LNCaP clone FGC (cell line): ENCODE measurements around the gene TRA2B.

Experiments
- DNase-seq: peaks from one replicate; pipeline ENCODE4 v3.0.0-alpha.2; 2011; ENCODE audit warnings: low read depth
- H3K4me3 ChIP-seq: 2 replicates; pipeline ENCODE4 v1.5.1; 2011; ENCODE audit warnings: mild to moderate bottlenecking, low read depth, low read length, control low read depth
- CTCF ChIP-seq: IDR thresholded peaks from 2 replicates; pipeline ENCODE4 v1.5.1; 2012; ENCODE audit warnings: mild to moderate bottlenecking; ENCODE audit not compliant: control insufficient read depth, insufficient read depth; ENCODE audit errors: extremely low read depth

Gene TRA2B

GRCh38 chr3:185929192-185930151 is 8.3 kb downstream of the TRA2B start:
- DNase-seq, result no peak
- TF ChIP-seq CTCF, result no peak
- no peak overlapping the region for H3K4me3 ChIP-seq

- H3K4me3 ChIP-seq, result no peak overlapping the region
- DNase-seq, result no peak
- no peak for TF ChIP-seq CTCF
These were observed 9.3 kb downstream of the TRA2B start for GRCh38 chr3:185928496-185928895.

GRCh38 chr3:185927501-185928200 is 10.2 kb downstream of the TRA2B start:
- no peak overlapping the region for H3K4me3 ChIP-seq
- no peak for TF ChIP-seq CTCF
- DNase-seq, result no peak

GRCh38 chr3:185926445-185926844 is 11.4 kb downstream of the TRA2B start:
- no peak overlapping the region for H3K4me3 ChIP-seq
- no peak for TF ChIP-seq CTCF
- no peak for DNase-seq

GRCh38 chr3:185925353-185925752 is 12.5 kb downstream of the TRA2B start:
- no peak for TF ChIP-seq CTCF
- DNase-seq, result no peak
- H3K4me3 ChIP-seq, result no peak overlapping the region

- no peak for TF ChIP-seq CTCF
- DNase-seq, result no peak
- H3K4me3 ChIP-seq, result no peak overlapping the region
These were observed 13.4 kb downstream of the TRA2B start for GRCh38 chr3:185924375-185924774.

- no peak for TF ChIP-seq CTCF
- DNase-seq, result no peak
- no peak overlapping the region for H3K4me3 ChIP-seq
These were observed 17.6 kb downstream of the TRA2B start for GRCh38 chr3:185920184-185920583.
